HG02973 (cell line): ENCODE results near the gene CTDP1.
A peak's percentile ranks its signal among the peaks of the same experiment; 100 is the strongest.

ENCODE experiments used
- ATAC-seq: cut with Tn5 transposase; IDR thresholded peaks from one replicate; pipeline ENCODE4 v1.9.1; 2021; ENCODE audit warnings: moderate library complexity; ENCODE audit not compliant: unreplicated experiment

CTDP1 gene

GRCh38 chr18:79643054-79643984, 36.3 kb upstream of the CTDP1 start:
- ATAC-seq, result no peak

- peak; percentile 87 for ATAC-seq
These were observed 35.5 kb upstream of the CTDP1 start for GRCh38 chr18:79644006-79644665.

GRCh38 chr18:79644666-79645057, 34.9 kb upstream of the CTDP1 start:
- no peak for ATAC-seq

DNA sequence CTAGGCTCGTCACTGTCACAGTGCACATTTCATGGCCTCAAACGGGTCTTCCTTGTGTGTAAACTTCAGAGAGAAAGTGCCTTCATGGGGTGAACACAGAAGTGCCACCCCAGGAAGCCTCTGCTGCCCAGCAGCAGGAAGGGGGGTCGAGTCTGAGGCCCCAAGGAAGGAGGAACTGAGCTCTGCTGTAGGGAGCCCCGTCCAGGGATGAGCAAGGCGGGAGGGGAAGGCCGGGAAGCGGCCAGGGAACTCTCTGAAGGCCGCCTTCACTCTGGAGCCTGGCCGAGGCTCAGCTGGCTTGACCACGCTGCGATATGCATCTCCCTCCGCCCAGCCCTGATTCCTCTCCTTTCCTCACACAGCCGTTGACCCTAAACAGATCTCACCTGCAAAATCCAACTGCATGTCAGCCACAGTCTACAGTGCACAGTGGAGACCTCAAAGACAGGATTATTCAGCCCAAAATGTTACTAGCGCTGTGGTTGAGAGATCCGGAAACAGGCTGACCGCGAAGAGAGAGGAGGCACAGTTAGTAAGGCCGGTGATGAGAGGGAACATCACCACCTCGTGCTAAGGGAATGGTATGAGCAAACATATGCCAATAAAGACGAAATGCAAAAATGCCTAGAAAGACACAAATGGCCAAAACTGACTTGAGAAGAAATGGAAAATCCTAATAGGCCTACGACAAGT, 34.2 kb upstream of the CTDP1 start:
- ATAC-seq, result no peak

- ATAC-seq, result no peak
These were observed 32.3 kb upstream of the CTDP1 start for GRCh38 chr18:79647307-79647706.

- no peak for ATAC-seq
These were observed 28.6 kb upstream of the CTDP1 start for GRCh38 chr18:79650959-79651358.

- ATAC-seq, result no peak
These were observed 22.1 kb upstream of the CTDP1 start for GRCh38 chr18:79657342-79657996.

DNA sequence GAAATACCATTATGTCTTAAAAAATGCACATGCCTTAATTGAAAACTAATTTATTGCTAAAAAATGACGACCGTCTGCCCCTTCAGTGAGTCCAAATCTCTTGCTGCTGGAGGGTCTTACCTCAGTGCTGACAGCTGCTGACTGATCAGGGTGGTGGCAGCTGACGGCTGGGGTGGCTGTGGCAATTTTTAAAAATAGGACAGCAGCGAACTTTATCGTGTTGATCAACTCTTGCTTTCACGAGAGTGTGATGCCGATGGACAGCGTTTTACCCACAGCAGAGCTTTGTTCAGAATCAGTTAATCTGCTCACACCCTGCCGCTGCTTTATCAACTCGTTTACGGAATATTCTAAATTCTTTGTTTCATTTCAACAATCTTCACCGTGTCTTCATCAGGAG, 21.2 kb upstream of the CTDP1 start:
- ATAC-seq, result no peak

DNA sequence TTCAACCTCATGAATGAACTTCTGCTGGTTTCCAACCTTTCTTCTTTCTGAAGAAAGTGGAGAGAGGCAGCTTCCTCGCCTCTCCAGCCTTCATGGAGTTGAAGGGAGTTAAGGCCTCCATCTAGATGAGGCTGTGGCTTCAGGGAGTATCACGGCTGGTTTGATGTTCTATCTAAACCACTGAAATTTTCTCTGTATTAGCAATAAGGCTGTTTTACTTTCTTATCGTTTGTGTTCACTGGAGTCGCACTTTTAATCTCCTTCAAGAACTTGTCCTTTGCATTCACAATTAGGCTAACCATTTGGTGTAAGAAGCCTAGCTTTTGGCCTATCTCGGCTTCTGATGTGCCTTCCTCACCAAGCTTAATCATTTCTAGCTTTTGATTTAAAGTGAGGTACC, 19.9 kb upstream of the CTDP1 start:
- ATAC-seq, result no peak

DNA sequence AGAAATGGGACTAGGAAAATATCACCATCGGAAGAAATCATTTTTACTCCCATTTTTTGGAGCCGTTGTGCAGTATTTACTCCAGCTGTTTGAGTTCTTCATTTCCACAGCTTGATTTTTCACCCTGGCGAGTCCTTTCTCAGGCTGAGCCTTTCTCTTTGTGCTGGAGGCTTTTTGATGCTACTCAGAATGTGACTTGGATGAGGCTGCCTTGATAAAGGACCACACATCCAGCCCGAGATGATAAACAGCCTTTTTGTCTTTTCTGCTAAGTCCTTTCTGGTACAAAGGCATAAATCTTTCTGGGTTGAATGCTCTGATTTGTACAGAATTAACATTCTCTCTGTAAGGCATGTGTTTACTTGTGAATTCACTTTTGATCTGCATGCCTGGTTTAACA, 17.6 kb upstream of the CTDP1 start:
- ATAC-seq, result no peak

GRCh38 chr18:79662439-79662838, 17.2 kb upstream of the CTDP1 start:
- no peak for ATAC-seq

GRCh38 chr18:79664525-79665125, 15.0 kb upstream of the CTDP1 start:
- no peak for ATAC-seq

GRCh38 chr18:79668203-79668602, 11.4 kb upstream of the CTDP1 start:
- no peak for ATAC-seq

DNA sequence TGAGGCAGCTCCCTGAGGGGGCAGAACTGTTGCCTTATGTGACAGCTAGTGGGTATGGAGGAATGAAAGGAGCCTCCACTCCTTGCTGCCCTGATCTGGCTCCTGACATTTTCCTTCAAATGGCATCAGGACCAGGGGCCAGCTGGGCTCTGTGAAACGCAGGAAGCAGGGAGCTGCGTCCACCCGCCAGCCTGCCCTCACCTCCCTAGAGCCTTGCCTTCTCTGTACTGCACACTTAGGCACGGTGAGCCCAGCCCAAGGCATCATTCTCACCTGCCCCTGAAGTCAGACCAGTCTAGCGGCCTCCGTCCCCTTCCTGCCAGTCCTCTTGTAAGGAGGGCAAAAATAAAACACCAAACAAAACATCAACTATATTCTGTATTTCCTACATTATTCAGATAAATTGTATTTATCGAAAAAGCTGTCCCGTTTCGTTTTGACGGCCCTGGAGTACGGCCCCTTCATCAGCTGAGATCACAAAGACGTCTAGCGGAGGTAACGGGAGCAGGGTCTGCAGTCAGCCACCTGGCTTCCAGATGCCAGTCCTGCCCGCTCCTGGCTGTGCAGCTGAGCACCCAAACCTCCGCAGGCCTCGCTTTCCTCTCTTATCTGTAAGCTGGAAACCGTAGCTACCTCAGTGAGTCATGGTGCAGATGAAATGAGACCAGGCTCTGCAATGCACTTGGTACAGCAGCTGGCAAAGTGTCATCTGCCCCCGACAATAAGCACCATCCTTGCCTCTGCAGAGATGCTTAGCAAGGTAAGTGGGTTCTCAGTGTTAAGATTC, 6.9 kb upstream of the CTDP1 start:
- no peak for ATAC-seq

DNA sequence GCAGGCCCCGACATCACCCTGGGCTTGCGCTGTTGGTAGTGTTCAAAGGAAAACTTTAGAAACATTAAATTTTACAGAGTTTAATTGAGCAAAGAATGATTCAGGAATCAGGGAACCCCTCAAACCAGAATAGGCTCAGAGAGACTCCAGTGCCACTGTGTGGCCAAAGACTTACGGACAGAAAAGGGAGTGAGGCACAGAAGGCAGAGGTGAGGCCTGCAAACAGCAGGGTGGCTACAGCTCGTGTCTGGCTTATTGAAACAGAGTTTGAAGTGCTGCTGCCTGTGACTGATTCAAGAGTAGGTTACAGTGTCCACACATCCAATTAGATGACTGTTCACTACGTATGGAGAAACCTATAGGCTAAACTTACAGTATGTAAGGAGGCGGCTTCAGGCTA, 2.4 kb upstream of the CTDP1 start:
- ATAC-seq, result no peak

DNA sequence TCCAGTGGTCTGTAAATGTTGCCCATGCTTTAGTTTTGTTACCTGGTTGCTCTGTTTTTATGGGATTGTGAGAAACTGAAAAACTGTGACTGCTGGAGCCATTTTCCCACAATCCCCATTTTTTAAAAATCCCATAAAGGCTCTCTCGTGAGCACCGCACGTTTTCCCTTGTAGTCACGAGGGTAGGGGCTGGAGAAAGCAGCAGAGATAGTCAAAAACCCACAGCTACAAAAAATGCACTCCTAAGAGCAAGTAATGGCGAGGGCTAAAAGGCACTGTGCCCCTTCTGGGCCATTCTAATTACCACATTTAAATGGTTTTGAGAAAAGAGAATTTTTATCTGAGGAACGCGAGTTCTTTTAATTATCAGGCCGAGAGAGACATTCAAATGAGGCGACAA, 1.8 kb upstream of the CTDP1 start:
- ATAC-seq, result no peak

DNA sequence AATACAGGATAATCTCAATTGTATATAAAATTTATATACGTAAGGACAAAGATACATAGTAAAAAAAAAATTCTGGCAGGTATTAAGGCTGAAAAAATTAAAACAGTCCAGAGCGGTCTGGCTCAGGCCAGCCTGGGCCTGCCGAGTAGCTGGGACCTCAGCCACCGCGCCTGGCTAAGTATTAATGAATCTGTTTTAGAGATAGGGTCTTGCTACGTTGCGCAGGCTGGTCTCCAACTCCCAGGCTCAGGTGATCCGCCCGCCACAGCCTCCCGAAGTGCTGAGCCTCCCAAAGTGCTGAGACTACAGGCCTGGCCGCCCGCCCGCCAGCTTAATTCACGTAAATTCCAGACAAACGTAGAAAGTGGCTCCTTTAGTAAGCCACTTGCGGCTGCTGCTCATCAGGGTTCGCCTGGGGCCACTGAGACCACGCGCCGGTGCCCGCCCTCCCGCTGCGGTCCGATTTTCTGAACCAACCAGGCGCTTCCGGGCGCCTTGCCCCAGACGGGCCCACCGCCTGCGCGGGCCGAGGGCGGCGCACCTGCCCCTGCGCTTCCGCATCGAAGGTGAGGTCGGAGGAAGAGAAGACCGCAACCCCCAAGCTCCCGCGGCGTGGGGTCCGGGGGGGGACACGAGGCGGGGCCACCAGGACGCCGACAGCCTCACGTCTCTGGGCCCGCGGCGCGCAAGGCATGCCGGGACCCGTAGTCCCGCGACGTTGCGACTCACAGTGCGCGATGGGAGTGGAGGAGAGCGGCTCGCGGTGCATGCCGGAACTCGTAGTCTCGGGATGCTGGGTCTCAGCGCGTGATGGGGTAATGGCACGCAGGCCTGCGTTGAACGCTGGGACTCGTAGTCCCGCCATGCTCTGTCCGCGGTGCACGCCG, 695 bp upstream of the CTDP1 start:
- peak; percentile 88 for ATAC-seq

- peak; percentile 3 for ATAC-seq
These were observed 687 bp downstream of the CTDP1 start for GRCh38 chr18:79680100-79680879.
